KMS-11 (cell line): ENCODE results near the gene MAP6.

Experiments
- H2AFZ ChIP-seq: fragments of 200-600 bp; sonication (generic); 2 replicates; pipeline ENCODE4 v1.6.1; 2016; ENCODE audit warnings: antibody characterized with exemption, mixed run types, low read depth
- H3K27ac ChIP-seq: fragments of 200-600 bp; sonication (generic); 2 replicates; pipeline ENCODE4 v1.6.1; 2016; ENCODE audit warnings: mild to moderate bottlenecking, mixed run types
- H3K27me3 ChIP-seq: fragments of 200-600 bp; sonication (generic); 2 replicates; pipeline ENCODE4 v1.6.1; 2017; ENCODE audit warnings: mild to moderate bottlenecking, low read depth, mixed run types, moderate library complexity; ENCODE audit not compliant: insufficient read depth
- H3K36me3 ChIP-seq: fragments of 200-600 bp; sonication (generic); 2 replicates; pipeline ENCODE4 v1.6.1; 2017; ENCODE audit warnings: mild to moderate bottlenecking, mixed run types; ENCODE audit not compliant: insufficient read depth
- H3K4me1 ChIP-seq: fragments of 200-600 bp; sonication (generic); 2 replicates; pipeline ENCODE4 v1.6.1; 2016; ENCODE audit warnings: mild to moderate bottlenecking, low read depth, mixed run types; ENCODE audit not compliant: poor library complexity, severe bottlenecking
- H3K4me2 ChIP-seq: fragments of 200-600 bp; sonication (generic); 2 replicates; pipeline ENCODE4 v1.7.0; 2016; ENCODE audit warnings: mild to moderate bottlenecking, mixed run types
- H3K4me3 ChIP-seq: fragments of 200-600 bp; sonication (generic); IDR thresholded peaks from 2 replicates; pipeline ENCODE4 v1.6.1; 2017; ENCODE audit warnings: low read depth, low read length, mixed read lengths; ENCODE audit not compliant: insufficient read depth
- H3K79me2 ChIP-seq: fragments of 200-600 bp; sonication (generic); 2 replicates; pipeline ENCODE4 v1.6.1; 2016; ENCODE audit warnings: low read depth, mixed run types; ENCODE audit not compliant: insufficient read depth
- H3K9ac ChIP-seq: fragments of 200-600 bp; sonication (generic); 2 replicates; pipeline ENCODE4 v1.6.1; 2016; ENCODE audit warnings: mild to moderate bottlenecking, mixed run types
- H4K20me1 ChIP-seq: fragments of 200-600 bp; sonication (generic); 2 replicates; pipeline ENCODE4 v1.6.1; 2016; ENCODE audit warnings: mild to moderate bottlenecking, mixed run types; ENCODE audit not compliant: insufficient read depth
- TF ChIP-seq, protein P1 (sequence below): fragments of 200-600 bp; sonication (generic); conservative IDR thresholded peaks from 2 replicates; pipeline ENCODE4 v1.6.1; 2017; ENCODE audit warnings: low read depth, mild to moderate bottlenecking, antibody characterized with exemption, low read length, moderate library complexity, mixed read lengths

Gene MAP6

DNA sequence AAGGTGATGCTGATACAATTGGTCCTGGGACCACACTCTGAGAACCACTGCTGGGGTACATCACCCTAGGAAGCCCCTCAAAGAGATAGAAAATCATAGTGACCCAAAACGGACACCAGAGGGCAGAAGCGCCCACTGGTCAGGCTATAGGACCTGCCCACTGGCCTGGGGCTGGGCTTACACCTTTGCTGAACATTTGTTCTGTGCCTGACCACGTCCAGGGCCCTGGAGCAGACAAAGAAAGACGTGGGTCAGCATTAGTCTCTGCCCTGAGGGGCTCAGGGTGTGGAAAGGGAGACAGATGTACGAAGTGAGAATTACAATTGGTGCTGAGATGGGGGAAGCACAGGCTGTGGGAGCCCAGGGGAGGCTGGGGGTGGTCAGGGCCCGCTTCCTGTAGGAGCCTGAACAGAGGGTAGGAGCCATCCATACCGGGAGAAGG lies 121.2 kb downstream of the MAP6 start:
- Histone ChIP-seq H3K4me1 (no peaks in the 10 kb centered on the region), H3K27ac (no peak overlapping the region), H2AFZ (no peak overlapping the region; the same call in 1 of the 2 replicates), H3K9ac (no peak overlapping the region), H3K4me2 (no peak overlapping the region), H3K27me3 (no peaks in the 10 kb centered on the region), H4K20me1 (no peaks in the 10 kb centered on the region), H3K36me3 (no peaks in the 10 kb centered on the region), H3K79me2 (no peaks in the 10 kb centered on the region), H3K4me3 (no peak overlapping the region)
- TF ChIP-seq, protein P1, sequence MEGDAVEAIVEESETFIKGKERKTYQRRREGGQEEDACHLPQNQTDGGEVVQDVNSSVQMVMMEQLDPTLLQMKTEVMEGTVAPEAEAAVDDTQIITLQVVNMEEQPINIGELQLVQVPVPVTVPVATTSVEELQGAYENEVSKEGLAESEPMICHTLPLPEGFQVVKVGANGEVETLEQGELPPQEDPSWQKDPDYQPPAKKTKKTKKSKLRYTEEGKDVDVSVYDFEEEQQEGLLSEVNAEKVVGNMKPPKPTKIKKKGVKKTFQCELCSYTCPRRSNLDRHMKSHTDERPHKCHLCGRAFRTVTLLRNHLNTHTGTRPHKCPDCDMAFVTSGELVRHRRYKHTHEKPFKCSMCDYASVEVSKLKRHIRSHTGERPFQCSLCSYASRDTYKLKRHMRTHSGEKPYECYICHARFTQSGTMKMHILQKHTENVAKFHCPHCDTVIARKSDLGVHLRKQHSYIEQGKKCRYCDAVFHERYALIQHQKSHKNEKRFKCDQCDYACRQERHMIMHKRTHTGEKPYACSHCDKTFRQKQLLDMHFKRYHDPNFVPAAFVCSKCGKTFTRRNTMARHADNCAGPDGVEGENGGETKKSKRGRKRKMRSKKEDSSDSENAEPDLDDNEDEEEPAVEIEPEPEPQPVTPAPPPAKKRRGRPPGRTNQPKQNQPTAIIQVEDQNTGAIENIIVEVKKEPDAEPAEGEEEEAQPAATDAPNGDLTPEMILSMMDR, result peak; percentile 75

DNA sequence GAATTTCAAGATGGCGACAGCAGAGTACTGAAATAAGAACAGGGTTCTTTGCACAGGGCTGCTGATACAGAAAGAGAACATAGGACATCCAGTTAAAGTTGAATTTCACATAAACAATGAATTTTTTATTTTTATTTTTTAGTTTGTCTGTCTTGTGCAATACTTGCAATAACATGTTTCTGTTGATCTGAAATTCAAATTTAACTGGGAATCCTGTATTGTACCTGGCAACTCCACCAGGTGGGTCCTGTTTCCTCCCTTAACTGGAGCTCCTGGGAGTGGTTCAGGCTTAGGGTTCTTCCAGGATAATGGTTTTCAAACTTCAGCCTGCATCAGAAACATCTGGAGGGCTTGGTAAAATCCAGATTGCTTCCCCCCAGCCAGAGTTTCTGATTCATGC lies 121.7 kb downstream of the MAP6 start:
- H3K4me1 ChIP-seq, result no peaks in the 10 kb centered on the region
- H2AFZ ChIP-seq, result no peak overlapping the region
- H3K4me3 ChIP-seq, result no peak overlapping the region
- no peaks in the 10 kb centered on the region for H4K20me1 ChIP-seq
- no peaks in the 10 kb centered on the region for H3K36me3 ChIP-seq
- no peaks in the 10 kb centered on the region for H3K27me3 ChIP-seq
- H3K79me2 ChIP-seq, result no peaks in the 10 kb centered on the region
- TF ChIP-seq, protein P1, result no peak
- H3K9ac ChIP-seq, result no peak overlapping the region
- no peak overlapping the region for H3K27ac ChIP-seq
- no peak overlapping the region for H3K4me2 ChIP-seq

DNA sequence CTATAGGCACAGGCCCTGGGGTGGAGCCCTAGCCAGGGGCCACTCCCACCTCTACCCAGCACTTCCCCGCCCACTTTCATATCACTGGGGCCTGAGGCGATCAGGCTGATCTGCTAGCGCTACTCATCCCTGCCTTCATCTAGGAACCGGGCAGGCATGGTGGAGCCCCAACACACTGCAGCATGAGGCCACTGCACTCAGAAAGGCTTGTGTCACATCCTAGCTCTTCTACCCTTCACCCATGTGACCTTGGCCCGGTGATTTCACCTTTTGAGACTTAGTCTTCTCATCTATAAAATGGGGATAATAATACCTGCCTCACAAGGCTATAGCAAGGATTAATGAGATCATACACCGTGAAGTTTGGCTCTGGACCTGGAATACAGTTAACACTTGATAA lies 125.0 kb downstream of the MAP6 start:
- Histone ChIP-seq H3K9ac (no peak overlapping the region), H3K27me3 (no peaks in the 10 kb centered on the region), H3K4me2 (no peak overlapping the region), H4K20me1 (no peaks in the 10 kb centered on the region), H3K79me2 (no peaks in the 10 kb centered on the region), H3K4me1 (peaks cover under 1% of the 10 kb centered on the region), H2AFZ (no peak overlapping the region), H3K36me3 (no peaks in the 10 kb centered on the region), H3K4me3 (no peak overlapping the region), H3K27ac (no peak overlapping the region)
- TF ChIP-seq, protein P1, result no peak

DNA sequence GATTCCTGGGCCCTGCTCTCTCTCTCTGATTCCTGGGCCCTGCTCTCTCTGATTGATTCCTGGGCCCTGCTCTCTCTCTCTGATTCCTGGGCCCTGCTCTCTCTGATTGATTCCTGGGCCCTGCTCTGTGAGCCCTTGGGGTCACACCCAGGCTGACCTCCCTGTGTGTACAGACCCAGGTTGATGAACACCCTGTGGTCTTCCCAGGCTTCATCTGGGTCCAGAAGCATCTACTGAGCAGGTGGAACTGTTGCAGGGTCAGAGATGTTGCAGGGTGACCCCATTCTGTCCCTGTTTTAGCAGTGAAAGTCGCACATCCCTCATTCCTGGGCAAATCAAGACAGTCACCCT lies 126.8 kb downstream of the MAP6 start:
- H3K4me2 ChIP-seq, result no peak overlapping the region
- peaks cover 5% of the 10 kb centered on the region for H3K4me1 ChIP-seq
- H2AFZ ChIP-seq, result no peak overlapping the region
- H4K20me1 ChIP-seq, result no peaks in the 10 kb centered on the region
- TF ChIP-seq, protein P1, result no peak
- H3K27ac ChIP-seq, result no peak overlapping the region
- no peaks in the 10 kb centered on the region for H3K36me3 ChIP-seq
- H3K27me3 ChIP-seq, result no peaks in the 10 kb centered on the region
- H3K4me3 ChIP-seq, result no peak overlapping the region
- no peak overlapping the region for H3K9ac ChIP-seq
- H3K79me2 ChIP-seq, result no peaks in the 10 kb centered on the region
